ENCODE data around the gene C17orf100.
"Not testable (repeated sequence)": the region's sequence is repeated elsewhere in the genome, so short reads cannot be mapped to it uniquely, and the experiment has no call there.

GRCh38 chr17:6655732-6656361 lies 4.3 kb downstream of the C17orf100 start:
- not testable (repeated sequence) for TF ChIP-seq CTCF, POLR2A (IDR thresholded peaks at IDR 0.05)

Measured in esophagus squamous epithelium (tissue), 4 donors.